Measurements from ENCODE around the gene PITX2.

The PITX2 gene

GRCh38 chr4:110643096-110643495 is 20.2 kb upstream of the PITX2 start:
- ATAC-seq (replicated peaks): no peak
- no peak overlapping the region for H3K27ac Mint-ChIP-seq
- DNase-seq: no peak
- H3K27me3 Mint-ChIP-seq: peaks cover 41 to 57% of the 10 kb centered on the region in 2 donors
- H3K4me3 Mint-ChIP-seq: no peak overlapping the region
- no peaks in the 10 kb centered on the region for H3K4me1 Mint-ChIP-seq (ENCODE audit: low read depth in 2 of 2)
- no peaks in the 10 kb centered on the region for H3K9me3 Mint-ChIP-seq
- no peaks in the 10 kb centered on the region for H3K36me3 Mint-ChIP-seq (ENCODE audit: insufficient read depth)

DNA sequence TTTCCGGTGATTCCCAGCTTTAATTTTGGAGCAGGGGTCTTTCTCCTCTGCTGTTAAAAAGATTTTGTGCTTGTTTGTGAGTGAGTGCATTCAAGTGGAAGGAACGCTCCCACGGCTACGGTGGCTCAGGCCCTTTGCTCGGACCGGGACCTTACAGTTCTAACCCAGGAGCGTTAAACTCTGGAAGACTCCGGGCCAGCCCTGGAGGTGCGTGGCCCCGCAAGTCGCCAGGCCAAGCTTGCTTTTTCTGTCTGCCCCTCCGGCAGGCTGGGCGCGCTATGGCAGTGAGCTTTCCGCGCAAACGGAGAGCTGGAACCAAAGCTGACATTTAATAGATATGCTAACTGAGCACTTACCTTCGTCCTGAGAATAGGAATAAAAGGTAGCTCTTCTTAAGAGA is 18.3 kb upstream of the PITX2 start:
- Mint-ChIP-seq H3K4me3 (no peak overlapping the region), H3K36me3 (ENCODE audit: insufficient read depth) (no peaks in the 10 kb centered on the region), H3K27ac (no peak overlapping the region), H3K4me1 (ENCODE audit: low read depth in 2 of 2) (peaks cover 0 to 1% of the 10 kb centered on the region in 2 donors), H3K27me3 (peaks cover 54 to 75% of the 10 kb centered on the region in 2 donors), H3K9me3 (peaks cover 0 to 3% of the 10 kb centered on the region in 2 donors)
- ATAC-seq (replicated peaks) (no peak), DNase-seq (no peak)

DNA sequence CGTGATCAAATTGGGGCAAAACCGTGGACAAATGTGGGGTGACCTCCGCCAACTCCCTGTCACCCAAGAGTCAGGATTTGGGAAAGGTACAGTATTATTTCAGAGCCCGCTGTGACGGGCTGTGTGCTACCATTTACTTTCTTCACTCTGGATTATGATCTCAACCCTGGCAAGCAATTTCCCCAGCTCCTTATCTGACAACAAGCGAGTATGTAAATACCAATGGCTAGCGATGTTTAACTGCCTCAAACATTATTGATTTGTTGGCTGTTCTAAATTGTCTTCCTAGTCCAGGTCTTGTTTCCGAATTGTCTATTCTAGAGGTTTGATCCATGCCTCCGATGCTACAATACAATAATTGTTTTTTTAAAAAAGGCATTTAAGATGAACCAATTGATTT is 17.7 kb upstream of the PITX2 start:
- H3K27me3 Mint-ChIP-seq: peaks cover 49 to 75% of the 10 kb centered on the region in 2 donors
- peaks cover 0 to 3% of the 10 kb centered on the region in 2 donors for H3K9me3 Mint-ChIP-seq
- H3K4me1 Mint-ChIP-seq (ENCODE audit: low read depth in 2 of 2): peaks cover 0 to 1% of the 10 kb centered on the region in 2 donors
- ATAC-seq (replicated peaks): no peak
- no peak for DNase-seq
- H3K4me3 Mint-ChIP-seq: no peak overlapping the region
- H3K36me3 Mint-ChIP-seq (ENCODE audit: insufficient read depth): no peaks in the 10 kb centered on the region
- H3K27ac Mint-ChIP-seq: no peak overlapping the region

DNA sequence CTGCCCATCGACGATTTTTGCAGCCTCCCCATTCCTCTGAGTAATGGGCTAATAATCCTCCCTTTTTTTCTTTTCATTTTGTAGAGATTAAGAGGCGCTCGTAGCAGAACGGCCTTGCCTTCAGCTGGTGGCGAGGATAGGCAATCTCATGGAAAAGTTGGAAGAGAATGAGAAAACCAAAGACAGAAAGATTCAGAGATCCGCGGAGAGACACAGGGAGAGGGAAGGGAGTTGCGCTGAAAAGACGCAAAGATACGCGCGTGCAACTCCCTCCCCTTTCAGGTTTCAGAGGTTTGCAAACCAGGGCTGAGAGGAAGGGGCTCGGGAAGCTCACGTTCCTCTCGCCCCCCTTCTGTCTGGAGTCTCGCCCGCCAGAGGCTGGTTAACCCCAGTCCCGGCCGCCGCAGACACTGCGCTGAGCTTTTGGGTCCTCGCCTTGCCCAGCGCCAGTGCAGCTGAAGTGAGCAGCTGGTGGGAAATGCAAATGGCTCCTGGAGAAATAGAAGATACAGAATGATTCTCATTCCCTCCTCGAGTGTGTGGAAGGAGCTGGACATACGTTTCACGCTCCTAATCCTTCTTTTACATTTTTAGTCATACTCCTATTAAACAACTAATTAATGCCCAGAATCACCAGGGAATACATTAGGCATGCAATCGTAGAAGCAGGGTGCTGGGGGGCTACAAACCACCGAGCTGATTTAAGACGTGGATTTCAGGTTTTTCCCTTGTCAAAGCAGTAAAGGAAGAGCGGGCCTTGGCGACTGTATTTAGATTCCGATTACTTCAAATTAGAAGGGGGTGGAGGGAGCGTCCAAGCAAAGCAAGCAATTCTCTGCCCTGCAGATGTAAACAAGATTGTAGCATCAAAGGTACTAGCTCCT is 16.6 kb upstream of the PITX2 start:
- ATAC-seq (replicated peaks) (no peak), DNase-seq (no peak)
- Mint-ChIP-seq H3K27ac (no peak overlapping the region), H3K4me1 (ENCODE audit: low read depth in 2 of 2) (peaks cover 0 to 1% of the 10 kb centered on the region in 2 donors), H3K36me3 (ENCODE audit: insufficient read depth) (no peaks in the 10 kb centered on the region), H3K9me3 (peaks cover 0 to 6% of the 10 kb centered on the region in 2 donors), H3K27me3 (peaks cover 57 to 76% of the 10 kb centered on the region in 2 donors), H3K4me3 (no peak overlapping the region)

GRCh38 chr4:110638089-110638746 is 15.3 kb upstream of the PITX2 start:
- no peak for ATAC-seq (replicated peaks)
- Mint-ChIP-seq H3K4me3 (no peak overlapping the region), H3K27me3 (peaks cover 65 to 81% of the 10 kb centered on the region in 2 donors), H3K36me3 (ENCODE audit: insufficient read depth) (no peaks in the 10 kb centered on the region), H3K9me3 (peaks cover 0 to 6% of the 10 kb centered on the region in 2 donors), H3K4me1 (ENCODE audit: low read depth in 2 of 2) (peaks cover 0 to 1% of the 10 kb centered on the region in 2 donors), H3K27ac (no peak overlapping the region)
- DNase-seq: no peak

DNA sequence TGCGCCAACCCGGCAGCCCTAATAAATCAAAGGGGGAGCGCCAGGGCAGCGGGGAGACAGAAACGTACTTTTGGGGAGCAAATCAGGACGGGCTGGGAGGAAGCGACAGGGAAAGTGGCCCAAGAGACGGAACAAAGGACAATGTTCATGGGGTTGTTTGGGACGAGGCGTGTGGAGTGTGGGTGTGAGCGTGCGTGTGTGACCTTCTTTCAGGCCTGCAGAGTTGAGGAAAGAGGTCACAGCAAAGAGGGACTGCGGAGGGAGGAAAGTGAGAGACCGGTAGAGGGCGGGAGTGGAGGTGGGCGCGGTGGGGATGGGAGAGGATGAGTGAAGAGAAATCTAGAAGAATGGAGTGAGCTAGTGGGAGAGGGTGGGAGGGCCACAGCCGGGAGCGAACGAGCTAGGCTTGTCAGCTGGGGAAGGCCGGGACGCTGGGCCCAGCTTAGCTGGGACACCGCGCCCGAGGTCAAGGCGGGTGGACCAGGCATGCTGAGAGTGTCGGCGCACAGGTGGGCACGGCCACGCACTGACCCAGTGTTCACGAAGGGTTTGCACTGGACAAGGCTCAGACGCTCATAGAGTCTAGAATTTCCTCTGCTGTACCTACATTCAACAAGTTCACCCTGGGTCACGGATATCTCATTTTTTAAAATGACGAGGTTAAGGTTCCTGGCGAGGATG is 14.7 kb upstream of the PITX2 start:
- Mint-ChIP-seq H3K27ac (no peak overlapping the region), H3K36me3 (ENCODE audit: insufficient read depth) (no peaks in the 10 kb centered on the region), H3K27me3 (peaks cover 67 to 87% of the 10 kb centered on the region in 2 donors), H3K9me3 (peaks cover 0 to 6% of the 10 kb centered on the region in 2 donors), H3K4me1 (ENCODE audit: low read depth in 2 of 2) (peaks cover 0 to 3% of the 10 kb centered on the region in 2 donors), H3K4me3 (no peak overlapping the region)
- DNase-seq (no peak), ATAC-seq (replicated peaks) (no peak)

DNA sequence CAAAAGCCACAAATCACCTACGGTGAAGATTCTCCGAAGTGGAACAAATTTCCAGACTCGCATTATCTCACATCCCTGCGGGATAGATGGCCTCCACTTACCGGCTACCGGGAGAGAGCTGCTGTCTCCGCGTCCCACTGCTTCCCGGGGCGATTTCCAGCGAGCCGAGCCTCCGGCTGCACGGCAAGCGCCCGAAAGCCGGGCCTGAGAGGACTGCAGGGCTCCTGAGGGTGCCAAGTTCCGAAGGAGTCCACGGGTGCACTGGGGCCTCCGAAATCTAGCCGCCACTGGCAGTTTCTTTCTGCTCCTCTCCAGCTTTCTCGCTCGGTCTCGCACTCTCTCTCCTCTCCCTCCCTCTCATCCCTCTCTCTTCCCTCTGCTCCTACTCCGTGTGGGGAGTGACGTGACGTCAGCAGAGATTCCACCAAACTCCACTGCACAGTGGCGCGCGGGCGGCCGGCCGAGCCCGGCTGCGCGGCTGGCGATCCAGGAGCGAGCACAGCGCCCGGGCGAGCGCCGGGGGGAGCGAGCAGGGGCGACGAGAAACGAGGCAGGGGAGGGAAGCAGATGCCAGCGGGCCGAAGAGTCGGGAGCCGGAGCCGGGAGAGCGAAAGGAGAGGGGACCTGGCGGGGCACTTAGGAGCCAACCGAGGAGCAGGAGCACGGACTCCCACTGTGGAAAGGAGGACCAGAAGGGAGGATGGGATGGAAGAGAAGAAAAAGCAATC is 14.0 kb upstream of the PITX2 start:
- H3K4me1 Mint-ChIP-seq (ENCODE audit: low read depth in 2 of 2): peaks cover 3 to 5% of the 10 kb centered on the region in 2 donors
- peaks cover 0 to 6% of the 10 kb centered on the region in 2 donors for H3K9me3 Mint-ChIP-seq
- H3K4me3 Mint-ChIP-seq: no peak overlapping the region
- no peak overlapping the region for H3K27ac Mint-ChIP-seq
- DNase-seq (no peak), ATAC-seq (replicated peaks) (no peak)
- H3K27me3 Mint-ChIP-seq: peaks cover 72 to 90% of the 10 kb centered on the region in 2 donors
- peaks cover 5% of the 10 kb centered on the region for H3K36me3 Mint-ChIP-seq (ENCODE audit: insufficient read depth)

DNA sequence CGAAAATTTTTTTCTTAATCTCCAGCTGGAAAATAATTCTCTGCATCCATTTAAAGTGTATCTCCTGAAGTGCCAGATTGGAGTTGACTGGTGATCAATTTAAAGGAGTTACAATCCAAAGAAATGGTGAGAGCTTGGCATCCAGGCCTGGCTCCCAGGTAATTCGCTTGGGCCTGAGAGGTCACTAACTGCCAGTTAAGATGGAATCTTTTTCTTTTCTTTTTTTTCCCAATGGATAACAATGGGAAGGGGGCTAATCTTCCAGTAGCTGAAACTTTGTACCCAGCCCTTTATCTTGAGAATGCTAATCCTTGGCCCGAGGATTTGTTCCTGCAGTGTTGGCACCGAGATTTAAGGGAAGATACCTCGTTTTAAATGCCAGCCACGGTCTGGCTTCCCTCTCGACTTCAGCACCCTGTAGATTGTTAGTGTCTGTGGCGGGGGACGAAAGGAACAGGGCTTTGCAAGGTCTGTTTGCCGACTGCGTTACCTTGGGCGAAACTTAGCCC is 13.3 kb upstream of the PITX2 start:
- ATAC-seq (replicated peaks) (no peak), DNase-seq (no peak)
- Mint-ChIP-seq H3K36me3 (ENCODE audit: insufficient read depth) (peaks cover 6% of the 10 kb centered on the region), H3K27me3 (peaks cover 70 to 90% of the 10 kb centered on the region in 2 donors), H3K4me3 (no peak overlapping the region), H3K27ac (no peak overlapping the region), H3K4me1 (ENCODE audit: low read depth in 2 of 2) (peaks cover 4 to 6% of the 10 kb centered on the region in 2 donors), H3K9me3 (peaks cover 0 to 6% of the 10 kb centered on the region in 2 donors)

GRCh38 chr4:110635163-110635865 is 12.4 kb upstream of the PITX2 start:
- DNase-seq (no peak), ATAC-seq (replicated peaks) (no peak)
- H3K27ac Mint-ChIP-seq: no peak overlapping the region
- no peak overlapping the region for H3K4me3 Mint-ChIP-seq
- H3K36me3 Mint-ChIP-seq (ENCODE audit: insufficient read depth): peaks cover 6% of the 10 kb centered on the region
- H3K27me3 Mint-ChIP-seq: peaks cover 72 to 90% of the 10 kb centered on the region in 2 donors
- H3K9me3 Mint-ChIP-seq: peaks cover 0 to 6% of the 10 kb centered on the region in 2 donors
- H3K4me1 Mint-ChIP-seq (ENCODE audit: low read depth in 2 of 2): peaks cover 4 to 6% of the 10 kb centered on the region in 2 donors

GRCh38 chr4:110634350-110635162 is 11.7 kb upstream of the PITX2 start:
- no peak overlapping the region for H3K4me3 Mint-ChIP-seq
- no peak overlapping the region for H3K27ac Mint-ChIP-seq
- peaks cover 0 to 6% of the 10 kb centered on the region in 2 donors for H3K9me3 Mint-ChIP-seq
- peaks cover 72 to 90% of the 10 kb centered on the region in 2 donors for H3K27me3 Mint-ChIP-seq
- peaks cover 6% of the 10 kb centered on the region for H3K36me3 Mint-ChIP-seq (ENCODE audit: insufficient read depth)
- DNase-seq (no peak), ATAC-seq (replicated peaks) (no peak)
- peaks cover 4 to 6% of the 10 kb centered on the region in 2 donors for H3K4me1 Mint-ChIP-seq (ENCODE audit: low read depth in 2 of 2)

DNA sequence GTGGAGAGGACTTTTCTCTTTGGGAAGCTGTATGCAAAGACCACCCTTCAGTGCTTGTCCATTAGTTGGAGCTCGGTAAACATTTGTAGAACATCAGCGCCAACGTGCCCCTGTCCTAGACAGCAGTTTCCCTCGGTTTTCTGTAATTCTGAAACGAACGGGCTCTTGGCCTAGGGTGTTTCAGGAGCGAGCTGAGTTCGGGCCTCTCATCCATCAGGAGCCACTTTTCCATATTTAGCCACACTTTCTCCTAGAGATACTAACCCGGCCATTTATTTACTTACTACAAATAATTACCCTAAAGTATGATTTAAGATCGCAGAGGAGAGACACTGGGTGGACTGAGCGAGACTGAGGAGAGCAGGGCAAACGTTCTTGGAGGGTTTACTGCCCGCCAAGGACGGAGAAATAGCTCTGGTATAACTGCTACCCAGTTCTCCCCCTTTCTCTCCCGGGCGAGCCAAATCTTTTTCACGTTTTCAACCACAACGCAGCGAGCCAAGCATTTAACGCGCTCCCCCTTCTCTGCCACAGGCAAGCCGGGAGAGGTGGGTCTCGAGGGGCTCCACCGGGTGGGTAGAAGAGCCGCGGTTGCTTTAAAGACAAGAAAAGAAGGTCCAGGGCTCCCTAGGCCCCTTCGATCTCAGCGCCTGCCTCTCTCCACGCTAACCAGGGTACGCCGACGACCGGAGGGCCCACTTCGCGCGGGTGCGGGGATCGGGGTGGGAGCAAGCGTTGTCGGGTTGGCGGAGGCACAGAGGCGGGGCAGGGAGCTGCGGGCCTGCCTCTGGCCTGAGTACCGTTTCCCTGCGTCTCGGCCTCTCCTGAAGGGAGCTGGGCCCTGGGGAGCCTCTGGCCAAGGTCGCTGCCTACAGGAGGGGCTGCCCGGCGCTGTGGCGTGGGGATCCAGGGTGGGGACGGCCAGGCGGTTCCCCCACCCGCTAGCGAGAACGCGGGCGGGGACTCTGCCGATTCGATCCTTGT is 10.8 kb upstream of the PITX2 start:
- ATAC-seq (replicated peaks) (no peak), DNase-seq (no peak)
- H3K36me3 Mint-ChIP-seq (ENCODE audit: insufficient read depth): peaks cover 6% of the 10 kb centered on the region
- no peak overlapping the region for H3K27ac Mint-ChIP-seq
- H3K4me1 Mint-ChIP-seq (ENCODE audit: low read depth in 2 of 2): peaks cover 4 to 8% of the 10 kb centered on the region in 2 donors
- H3K4me3 Mint-ChIP-seq: no peak overlapping the region
- peaks cover 0 to 6% of the 10 kb centered on the region in 2 donors for H3K9me3 Mint-ChIP-seq
- H3K27me3 Mint-ChIP-seq: peaks cover 70 to 90% of the 10 kb centered on the region in 2 donors
